Aorta (tissue), 5 donors: ENCODE results near the gene PHACTR1. TPM values are rescaled to one million over a fixed set of nuclear protein-coding genes. Genes with fewer than 3 reads are reported as not detected.
"Not testable (repeated sequence)": the region's sequence is repeated elsewhere in the genome, so short reads cannot be mapped to it uniquely, and the experiment has no call there.

Source experiments
- ATAC-seq: fragments of 200-7000 bp; cut with Tn5 transposase; one replicate; pipeline ENCODE4 v1.9.1; 2022; ENCODE audit warnings: moderate library complexity; ENCODE audit not compliant: low FRiP score
- DNase-seq, 2 donors: peaks; one replicate each; pipeline ENCODE4 v3.0.0-alpha.2; 2020
- H3K27ac ChIP-seq, 2 donors: one replicate each; pipeline ENCODE4 v1.5.1; 2013; ENCODE audit warnings: low read length in 2 of 2, mild to moderate bottlenecking in 2 of 2, moderate library complexity in 2 of 2, control low read depth in 1 of 2, inconsistent platforms in 1 of 2, low read depth in 1 of 2
- H3K27me3 ChIP-seq, 2 donors: one replicate each; pipeline ENCODE4 v1.6.1; 2013; ENCODE audit warnings: control low read depth in 1 of 2, low read length in 1 of 2, mild to moderate bottlenecking in 1 of 2, moderate library complexity in 1 of 2; ENCODE audit not compliant: insufficient read depth in 2 of 2, control insufficient read depth in 1 of 2
- H3K36me3 ChIP-seq, 2 donors: one replicate each; pipeline ENCODE4 v1.6.1; 2013; ENCODE audit warnings: control low read depth in 1 of 2, low read length in 1 of 2, mild to moderate bottlenecking in 1 of 2; ENCODE audit not compliant: insufficient read depth in 2 of 2, control insufficient read depth in 1 of 2
- H3K4me1 ChIP-seq, 2 donors: one replicate each; pipeline ENCODE4 v1.6.1; 2013; ENCODE audit warnings: low read length in 2 of 2, control low read depth in 1 of 2, mild to moderate bottlenecking in 1 of 2, moderate library complexity in 1 of 2; ENCODE audit not compliant: insufficient read depth in 2 of 2, control insufficient read depth in 1 of 2
- H3K4me3 ChIP-seq, 2 donors: one replicate each; pipeline ENCODE4 v1.5.1; 2013; ENCODE audit warnings: low read length in 2 of 2, control low read depth in 1 of 2, mild to moderate bottlenecking in 1 of 2
- H3K9me3 ChIP-seq: one replicate; pipeline ENCODE4 v1.6.1; 2013; ENCODE audit warnings: mild to moderate bottlenecking, low read length; ENCODE audit not compliant: control insufficient read depth
- whole genome bisulfite sequencing, 2 donors: extraction: QIAGEN DNeasy Blood & Tissue Kit; methylation state at CpG; one replicate each; pipeline ENCODE4 v1.1.7; 2013; 5-methylcytosine and 5-hydroxymethylcytosine counted together
- intact Hi-C, 2 donors: fragments of 100-400 bp; cut with DNase I; formaldehyde crosslinking; loops; one replicate each; pipeline versions ENCODE4 v1.14.2 to v1.15.0; 2022
- polyA plus RNA-seq, 2 donors: library from polyadenylated mRNA; stranded (reverse); fragments of 200-250 nt; gene quantifications; one replicate each; pipeline ENCODE4 v1.2.3, GENCODE V29; 2013
- total RNA-seq, 2 donors: library from RNA; stranded (reverse); fragmentation: NEBNext Ultra II Directional; extraction: Animal tissue kit (Norgen Biotek cat#: 25700); gene quantifications; one replicate each; pipeline ENCODE4 v1.2.1, GENCODE V29; 2021
- donor health status: healthy with polysubstance abuse.
- donor health status: Bipolar disorder and iron deficiency.
- donor health status: DM: no; HTN: no; CAD: no.
- donor health status: DM: no; HTN: no; CAD: no.
- donor health status: DM: yes; HTN: yes; CAD: no.

Gene PHACTR1
- total and polyA plus RNA-seq, 4 donors: 3.2 to 89.4 (median 20.1) TPM

- no peaks in the 10 kb centered on the region for H3K36me3 ChIP-seq
- 87 to 88% methylated on average over 2 of the region's 2 CpGs for WGBS, 2 donors
- no peak overlapping the region for H3K27ac ChIP-seq
- H3K4me1 ChIP-seq: no peaks in the 10 kb centered on the region
- H3K9me3 ChIP-seq: no peaks in the 10 kb centered on the region
- no peaks in the 10 kb centered on the region for H3K27me3 ChIP-seq
- intact Hi-C loops: no loop called here
- ATAC-seq (no peak), DNase-seq (no peak)
- no peak overlapping the region for H3K4me3 ChIP-seq
These were observed 407.6 kb downstream of the PHACTR1 start for GRCh38 chr6:13124131-13124530.

GRCh38 chr6:13125841-13126240 is 409.3 kb downstream of the PHACTR1 start:
- Histone ChIP-seq H3K27ac (no peak overlapping the region), H3K36me3 (no peaks in the 10 kb centered on the region), H3K4me1 (no peaks in the 10 kb centered on the region), H3K9me3 (no peaks in the 10 kb centered on the region), H3K27me3 (no peaks in the 10 kb centered on the region), H3K4me3 (no peak overlapping the region)
- ATAC-seq: no peak
- intact Hi-C loops: no loop called here
- DNase-seq: no peak
- 27 to 53% methylated on average over 3 of the region's 3 CpGs for WGBS, 2 donors

- Histone ChIP-seq H3K27ac (no peak overlapping the region), H3K4me3 (no peak overlapping the region), H3K9me3 (no peaks in the 10 kb centered on the region), H3K27me3 (no peaks in the 10 kb centered on the region), H3K4me1 (no peaks in the 10 kb centered on the region), H3K36me3 (no peaks in the 10 kb centered on the region)
- WGBS, 2 donors: 54 to 55% methylated on average over 4 of the region's 4 CpGs
- intact Hi-C loops: no loop called here
- ATAC-seq: no peak
- DNase-seq: no peak
These were observed 415.5 kb downstream of the PHACTR1 start for GRCh38 chr6:13131935-13132661.

GRCh38 chr6:13133894-13134293 is 417.3 kb downstream of the PHACTR1 start:
- H3K4me1 ChIP-seq, H3K36me3 ChIP-seq, H3K27me3 ChIP-seq, DNase-seq, ATAC-seq, H3K4me3 ChIP-seq, H3K9me3 ChIP-seq, intact Hi-C loops, H3K27ac ChIP-seq: not testable (repeated sequence)
- WGBS, 2 donors: 93 to 95% methylated on average over 26 to 32 of the region's 32 CpGs

- 87% methylated on average over 10 of the region's 10 CpGs for WGBS, 2 donors
- ATAC-seq: no peak
These were observed 418.6 kb downstream of the PHACTR1 start for GRCh38 chr6:13135152-13135551.

GRCh38 chr6:13139119-13139518 is 422.6 kb downstream of the PHACTR1 start:
- H3K27me3 ChIP-seq: no peaks in the 10 kb centered on the region
- no peak overlapping the region for H3K4me3 ChIP-seq
- no peaks in the 10 kb centered on the region for H3K36me3 ChIP-seq
- H3K4me1 ChIP-seq: peaks cover 6 to 16% of the 10 kb centered on the region in 2 donors
- intact Hi-C loops: no loop called here
- DNase-seq (no peak), ATAC-seq (no peak)
- 80 to 88% methylated on average over 2 of the region's 2 CpGs for WGBS, 2 donors
- H3K27ac ChIP-seq: no peak overlapping the region
- H3K9me3 ChIP-seq: no peaks in the 10 kb centered on the region

More at GRCh38 chr6:13135152-13135551, 418.6 kb downstream of the PHACTR1 start:
- Histone ChIP-seq H3K36me3 (no peaks in the 10 kb centered on the region), H3K4me1 (peaks cover 4 to 13% of the 10 kb centered on the region in 2 donors), H3K27me3 (no peaks in the 10 kb centered on the region), H3K9me3 (no peaks in the 10 kb centered on the region), H3K4me3 (no peak overlapping the region), H3K27ac (no peak overlapping the region)
- intact Hi-C loops: no loop called here
- no peak for DNase-seq

GRCh38 chr6:13140980-13141379 is 424.4 kb downstream of the PHACTR1 start:
- H3K27me3 ChIP-seq: no peaks in the 10 kb centered on the region
- 89 to 91% methylated on average over 1 of the region's 1 CpG for WGBS, 2 donors
- no peak for ATAC-seq
- no peak overlapping the region for H3K27ac ChIP-seq
- H3K36me3 ChIP-seq: no peaks in the 10 kb centered on the region
- H3K4me3 ChIP-seq: no peak overlapping the region
- H3K4me1 ChIP-seq: peaks cover 6 to 16% of the 10 kb centered on the region in 2 donors
- DNase-seq: no peak
- intact Hi-C loops: no loop called here
- H3K9me3 ChIP-seq: no peaks in the 10 kb centered on the region

- Histone ChIP-seq H3K9me3 (no peaks in the 10 kb centered on the region), H3K27me3 (no peaks in the 10 kb centered on the region), H3K4me1 (peaks cover 6 to 17% of the 10 kb centered on the region in 2 donors), H3K4me3 (no peak overlapping the region), H3K36me3 (no peaks in the 10 kb centered on the region), H3K27ac (no peak overlapping the region)
- ATAC-seq: no peak
- WGBS, 2 donors: 91 to 93% methylated on average over 7 of the region's 7 CpGs
- DNase-seq: no peak
- intact Hi-C loops: no loop called here
These were observed 424.8 kb downstream of the PHACTR1 start for GRCh38 chr6:13141387-13141786.

- WGBS, 2 donors: 93 to 95% methylated on average over 3 of the region's 3 CpGs
These were observed 426.0 kb downstream of the PHACTR1 start for GRCh38 chr6:13142611-13143010.

More at GRCh38 chr6:13142611-13143010, 426.0 kb downstream of the PHACTR1 start:
- no peak overlapping the region for H3K27ac ChIP-seq
- H3K9me3 ChIP-seq: no peaks in the 10 kb centered on the region
- DNase-seq (no peak), ATAC-seq (no peak)
- H3K27me3 ChIP-seq: no peaks in the 10 kb centered on the region
- no peaks in the 10 kb centered on the region for H3K36me3 ChIP-seq
- no peak overlapping the region for H3K4me3 ChIP-seq
- intact Hi-C loops: no loop called here
- H3K4me1 ChIP-seq: peaks cover 5 to 18% of the 10 kb centered on the region in 2 donors
